Epithelial cell of esophagus (primary cell): Measurements from ENCODE around the gene PFKP.

Experiments used
- DNase-seq: peaks from one replicate; pipeline ENCODE4 v3.0.0; 2010; ENCODE audit warnings: low read depth
- H3K4me3 ChIP-seq: 2 replicates; pipeline ENCODE4 v1.5.1; 2011; ENCODE audit warnings: mild to moderate bottlenecking, low read length, control low read depth
- CTCF ChIP-seq: IDR thresholded peaks from 2 replicates; pipeline ENCODE4 v1.5.1; 2011; ENCODE audit warnings: low read depth, mild to moderate bottlenecking, low read length, control low read depth, inconsistent platforms; ENCODE audit not compliant: insufficient read depth; ENCODE audit errors: missing control alignments

Gene PFKP

GRCh38 chr10:3186368-3186767 lies 119.0 kb downstream of the PFKP start:
- DNase-seq = no peak
- no peak for TF ChIP-seq CTCF
- H3K4me3 ChIP-seq = no peak overlapping the region
